Suprapubic skin (tissue), 4 donors: ENCODE results near the gene LAMTOR5. TPM values are rescaled to one million over a fixed set of nuclear protein-coding genes. Genes with fewer than 3 reads are reported as not detected.

Experiments used
- DNase-seq, 2 donors: peaks; one replicate each; pipeline ENCODE4 v3.0.0-alpha.2; 2019; ENCODE audit warnings: low spot score in 2 of 2
- H3K27ac ChIP-seq: fragments of 200-600 bp; sonication (generic); one replicate; pipeline ENCODE4 v1.5.1; 2019
- H3K27me3 ChIP-seq: fragments of 200-600 bp; sonication (generic); one replicate; pipeline ENCODE4 v1.5.1; 2019
- H3K36me3 ChIP-seq: fragments of 200-600 bp; sonication (generic); one replicate; pipeline ENCODE4 v1.5.1; 2019
- H3K4me1 ChIP-seq: fragments of 200-600 bp; sonication (generic); one replicate; pipeline ENCODE4 v1.5.1; 2019
- H3K4me3 ChIP-seq: fragments of 200-600 bp; sonication (generic); one replicate; pipeline ENCODE4 v1.5.1; 2019; ENCODE audit warnings: mild to moderate bottlenecking
- H3K9me3 ChIP-seq: fragments of 200-600 bp; sonication (generic); one replicate; pipeline ENCODE4 v1.5.1; 2019
- EP300 ChIP-seq: sonication (generic); formaldehyde crosslinking; IDR thresholded peaks from one replicate; pipeline ENCODE4 v1.6.1; 2017; ENCODE audit warnings: antibody characterized with exemption
- POLR2A ChIP-seq, 2 donors: fragments of 450-650 bp; IDR thresholded peaks; one replicate each; pipeline ENCODE4 v1.6.1; 2017; ENCODE audit warnings: antibody characterized with exemption in 2 of 2, mild to moderate bottlenecking in 2 of 2, moderate library complexity in 2 of 2
- POLR2AphosphoS5 ChIP-seq, 3 donors: sonication (generic); formaldehyde crosslinking; IDR thresholded peaks; one replicate each; pipeline ENCODE4 v1.6.1; 2017; ENCODE audit warnings: antibody characterized with exemption in 3 of 3
- WGBS: methylation state at CpG from one replicate; pipeline ENCODE4 v1.1.5; 2018; 5-methylcytosine and 5-hydroxymethylcytosine counted together
- total RNA-seq, 4 donors: library from RNA; depleted of rRNA; stranded (reverse); fragments of >200 nt; gene quantifications; one replicate each; pipeline ENCODE4 v1.1.0, GENCODE V29; 2016
- TF ChIP-seq, protein P1 (sequence below), 2 donors: fragments of 200-600 bp in 1 of 2; fragments of 450-650 bp in 1 of 2; sonication (generic) in 1 of 2; IDR thresholded peaks; one replicate each; pipeline ENCODE4 v1.5.1; 2016 to 2019; ENCODE audit warnings: antibody characterized with exemption in 2 of 2, mild to moderate bottlenecking in 1 of 2, moderate library complexity in 1 of 2

LAMTOR5 gene
- total RNA-seq, 4 donors from 2014 or later = 53.7 to 81.2 (median 63.3) TPM

DNA sequence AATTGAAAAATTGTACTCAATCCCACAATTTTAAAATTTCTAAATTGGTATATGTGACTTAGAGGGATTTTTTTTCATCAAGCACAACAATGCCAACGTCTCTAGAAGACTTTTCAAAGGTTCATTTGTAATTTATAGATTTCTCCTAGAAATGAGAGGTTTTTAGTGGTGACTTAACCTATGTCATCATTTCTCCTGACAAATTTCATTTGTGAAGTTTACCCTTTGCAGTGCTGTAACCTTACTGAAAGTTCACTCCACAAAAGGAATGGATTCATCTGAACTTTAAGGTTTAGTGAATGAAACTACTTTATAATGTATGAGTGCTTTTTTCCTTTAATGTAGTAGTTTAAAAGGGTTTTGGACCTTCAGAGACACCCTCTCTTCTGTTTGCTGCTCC, 52.2 kb downstream of the LAMTOR5 start:
- Histone ChIP-seq H3K27ac (no peak overlapping the region), H3K9me3 (no peaks in the 10 kb centered on the region), H3K36me3 (no peaks in the 10 kb centered on the region), H3K4me3 (no peak overlapping the region), H3K4me1 (peaks cover 14% of the 10 kb centered on the region), H3K27me3 (no peaks in the 10 kb centered on the region)
- DNase-seq = no peak
- TF ChIP-seq POLR2A (IDR thresholded peaks at IDR 0.05) = no peak
- TF ChIP-seq, protein P1, sequence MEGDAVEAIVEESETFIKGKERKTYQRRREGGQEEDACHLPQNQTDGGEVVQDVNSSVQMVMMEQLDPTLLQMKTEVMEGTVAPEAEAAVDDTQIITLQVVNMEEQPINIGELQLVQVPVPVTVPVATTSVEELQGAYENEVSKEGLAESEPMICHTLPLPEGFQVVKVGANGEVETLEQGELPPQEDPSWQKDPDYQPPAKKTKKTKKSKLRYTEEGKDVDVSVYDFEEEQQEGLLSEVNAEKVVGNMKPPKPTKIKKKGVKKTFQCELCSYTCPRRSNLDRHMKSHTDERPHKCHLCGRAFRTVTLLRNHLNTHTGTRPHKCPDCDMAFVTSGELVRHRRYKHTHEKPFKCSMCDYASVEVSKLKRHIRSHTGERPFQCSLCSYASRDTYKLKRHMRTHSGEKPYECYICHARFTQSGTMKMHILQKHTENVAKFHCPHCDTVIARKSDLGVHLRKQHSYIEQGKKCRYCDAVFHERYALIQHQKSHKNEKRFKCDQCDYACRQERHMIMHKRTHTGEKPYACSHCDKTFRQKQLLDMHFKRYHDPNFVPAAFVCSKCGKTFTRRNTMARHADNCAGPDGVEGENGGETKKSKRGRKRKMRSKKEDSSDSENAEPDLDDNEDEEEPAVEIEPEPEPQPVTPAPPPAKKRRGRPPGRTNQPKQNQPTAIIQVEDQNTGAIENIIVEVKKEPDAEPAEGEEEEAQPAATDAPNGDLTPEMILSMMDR (IDR thresholded peaks at IDR 0.05) = no peak
- TF ChIP-seq EP300 = no peak
- TF ChIP-seq POLR2AphosphoS5 (IDR thresholded peaks at IDR 0.05) = no peak
- 78% methylated on average over 1 of the region's 1 CpG for WGBS

Other genes starting within 250 kb of the LAMTOR5 start
- 10 to 100 TPM in 1 of 4 donors, 1 to 10 TPM in 3; 4.5 to 15.8 (median 7.4) TPM for gene KCNC4, start 197.4 kb downstream of the LAMTOR5 start, total RNA-seq
- 10 to 100 TPM; 27.4 to 51.2 (median 32.7) TPM for gene RBM15, start 68.3 kb downstream of the LAMTOR5 start, total RNA-seq
- gene SLC16A4, start 16.7 kb downstream of the LAMTOR5 start, total RNA-seq = 1 to 10 TPM in 3 of 4 donors, under 1 TPM in 1; 0.52 to 2.1 (median 1.9) TPM
- gene PROK1, start 43.5 kb upstream of the LAMTOR5 start, total RNA-seq = 1 to 10 TPM in 1 of 4 donors, under 1 TPM in 1, not detected in 2; 0.72 to 4.2 TPM
- gene KCNA10, start 111.5 kb upstream of the LAMTOR5 start, total RNA-seq = not detected
- under 1 TPM; 0.34 to 0.97 (median 0.54) TPM for gene KCNA2, start 198.7 kb upstream of the LAMTOR5 start, total RNA-seq